IgD-negative memory B cell (primary cell): Measurements from ENCODE around the gene PBX1. TPM values are rescaled to one million over a fixed set of nuclear protein-coding genes. Genes with fewer than 3 reads are reported as not detected.

ENCODE experiments used
- H3K27ac Mint-ChIP-seq, 3 donors: one replicate each; pipeline ENCODE4 v1.8.0; 2020 to 2022; ENCODE audit warnings: mild to moderate bottlenecking in 3 of 3, mixed read lengths in 3 of 3, moderate library complexity in 1 of 3
- H3K27me3 Mint-ChIP-seq: one replicate; pipeline ENCODE4 v1.8.0; 2021; ENCODE audit warnings: mixed read lengths
- H3K36me3 Mint-ChIP-seq: one replicate; pipeline ENCODE4 v1.8.0; 2020; ENCODE audit warnings: mild to moderate bottlenecking, mixed read lengths
- H3K4me1 Mint-ChIP-seq, 3 donors: one replicate each; pipeline ENCODE4 v1.8.0; 2020 to 2022; ENCODE audit warnings: mixed read lengths in 3 of 3, mild to moderate bottlenecking in 1 of 3
- H3K4me3 Mint-ChIP-seq, 4 donors: one replicate each; pipeline ENCODE4 v1.8.0; 2020 to 2022; ENCODE audit warnings: mild to moderate bottlenecking in 4 of 4, mixed read lengths in 4 of 4, moderate library complexity in 3 of 4
- H3K9me3 Mint-ChIP-seq, 3 donors: one replicate each; pipeline ENCODE4 v1.8.0; 2020 to 2021; ENCODE audit warnings: mixed read lengths in 3 of 3, mild to moderate bottlenecking in 1 of 3
- polyA plus RNA-seq: library from polyadenylated mRNA; unstranded; fragments of 300-500 nt; fragmentation: Illumina TruSeq; gene quantifications from one replicate; pipeline ENCODE4 v1.2.3, GENCODE V29; 2021

The PBX1 gene
- polyA plus RNA-seq, 1 donor from 2014 or later: 0.34 TPM

GRCh38 chr1:164576291-164577271 is 17.6 kb downstream of the PBX1 start:
- no peak overlapping the region for H3K27ac Mint-ChIP-seq
- H3K4me1 Mint-ChIP-seq: no peaks in the 10 kb centered on the region
- no peak overlapping the region for H3K4me3 Mint-ChIP-seq
- H3K27me3 Mint-ChIP-seq: no peaks in the 10 kb centered on the region
- peaks cover 0 to 2% (median 0%) of the 10 kb centered on the region in 3 donors for H3K9me3 Mint-ChIP-seq
- no peaks in the 10 kb centered on the region for H3K36me3 Mint-ChIP-seq

- H3K4me3 Mint-ChIP-seq: no peak overlapping the region
- peaks cover 0 to 2% (median 0%) of the 10 kb centered on the region in 3 donors for H3K9me3 Mint-ChIP-seq
- H3K4me1 Mint-ChIP-seq: no peaks in the 10 kb centered on the region
- H3K36me3 Mint-ChIP-seq: no peaks in the 10 kb centered on the region
- H3K27ac Mint-ChIP-seq: no peak overlapping the region
- H3K27me3 Mint-ChIP-seq: no peaks in the 10 kb centered on the region
These were observed 18.3 kb downstream of the PBX1 start for GRCh38 chr1:164577291-164577690.

GRCh38 chr1:164578479-164579200 is 19.7 kb downstream of the PBX1 start:
- Mint-ChIP-seq H3K27ac (no peak overlapping the region), H3K36me3 (no peaks in the 10 kb centered on the region), H3K9me3 (peaks cover 0 to 2% (median 0%) of the 10 kb centered on the region in 3 donors), H3K27me3 (no peaks in the 10 kb centered on the region), H3K4me3 (no peak overlapping the region), H3K4me1 (no peaks in the 10 kb centered on the region)

- Mint-ChIP-seq H3K27me3 (no peaks in the 10 kb centered on the region), H3K4me3 (no peak overlapping the region), H3K27ac (no peak overlapping the region), H3K9me3 (peaks cover 0 to 1% (median 0%) of the 10 kb centered on the region in 3 donors), H3K4me1 (no peaks in the 10 kb centered on the region), H3K36me3 (no peaks in the 10 kb centered on the region)
These were observed 20.4 kb downstream of the PBX1 start for GRCh38 chr1:164579381-164579780.

- no peaks in the 10 kb centered on the region for H3K9me3 Mint-ChIP-seq
- no peak overlapping the region for H3K4me3 Mint-ChIP-seq
- H3K4me1 Mint-ChIP-seq: no peaks in the 10 kb centered on the region
- no peak overlapping the region for H3K27ac Mint-ChIP-seq
- H3K27me3 Mint-ChIP-seq: no peaks in the 10 kb centered on the region
- no peaks in the 10 kb centered on the region for H3K36me3 Mint-ChIP-seq
These were observed 22.8 kb downstream of the PBX1 start for GRCh38 chr1:164581762-164582161.

GRCh38 chr1:164583196-164583595 is 24.2 kb downstream of the PBX1 start:
- no peaks in the 10 kb centered on the region for H3K9me3 Mint-ChIP-seq
- H3K27ac Mint-ChIP-seq: no peak overlapping the region
- no peaks in the 10 kb centered on the region for H3K4me1 Mint-ChIP-seq
- no peaks in the 10 kb centered on the region for H3K36me3 Mint-ChIP-seq
- no peak overlapping the region for H3K4me3 Mint-ChIP-seq
- peaks cover 2% of the 10 kb centered on the region for H3K27me3 Mint-ChIP-seq

- H3K4me3 Mint-ChIP-seq: no peak overlapping the region
These were observed 25.0 kb downstream of the PBX1 start for GRCh38 chr1:164583835-164584539.

GRCh38 chr1:164586591-164586990 is 27.6 kb downstream of the PBX1 start:
- no peaks in the 10 kb centered on the region for H3K9me3 Mint-ChIP-seq
- H3K36me3 Mint-ChIP-seq: no peaks in the 10 kb centered on the region
- peaks cover 7% of the 10 kb centered on the region for H3K27me3 Mint-ChIP-seq
- no peak overlapping the region for H3K27ac Mint-ChIP-seq
- no peaks in the 10 kb centered on the region for H3K4me1 Mint-ChIP-seq
- no peak overlapping the region for H3K4me3 Mint-ChIP-seq

More at GRCh38 chr1:164583835-164584539, 25.0 kb downstream of the PBX1 start:
- no peaks in the 10 kb centered on the region for H3K4me1 Mint-ChIP-seq
- no peaks in the 10 kb centered on the region for H3K9me3 Mint-ChIP-seq
- H3K27me3 Mint-ChIP-seq: peaks cover 2% of the 10 kb centered on the region
- H3K36me3 Mint-ChIP-seq: no peaks in the 10 kb centered on the region
- H3K27ac Mint-ChIP-seq: no peak overlapping the region

- Mint-ChIP-seq H3K27me3 (peaks cover 7% of the 10 kb centered on the region), H3K4me1 (no peaks in the 10 kb centered on the region), H3K4me3 (no peak overlapping the region), H3K27ac (no peak overlapping the region), H3K9me3 (no peaks in the 10 kb centered on the region), H3K36me3 (no peaks in the 10 kb centered on the region)
These were observed 28.9 kb downstream of the PBX1 start for GRCh38 chr1:164587617-164588501.

GRCh38 chr1:164588516-164589341 is 29.7 kb downstream of the PBX1 start:
- Mint-ChIP-seq H3K27me3 (peaks cover 7% of the 10 kb centered on the region), H3K4me3 (no peak overlapping the region), H3K27ac (no peak overlapping the region), H3K9me3 (no peaks in the 10 kb centered on the region), H3K36me3 (no peaks in the 10 kb centered on the region), H3K4me1 (no peaks in the 10 kb centered on the region)

- Mint-ChIP-seq H3K27ac (no peak overlapping the region), H3K36me3 (no peaks in the 10 kb centered on the region), H3K9me3 (no peaks in the 10 kb centered on the region), H3K4me1 (no peaks in the 10 kb centered on the region), H3K4me3 (no peak overlapping the region), H3K27me3 (peaks cover 7% of the 10 kb centered on the region)
These were observed 30.4 kb downstream of the PBX1 start for GRCh38 chr1:164589408-164589807.

GRCh38 chr1:164589961-164590507 is 31.1 kb downstream of the PBX1 start:
- Mint-ChIP-seq H3K4me3 (no peak overlapping the region), H3K9me3 (no peaks in the 10 kb centered on the region), H3K27me3 (peaks cover 7% of the 10 kb centered on the region), H3K36me3 (no peaks in the 10 kb centered on the region), H3K4me1 (no peaks in the 10 kb centered on the region), H3K27ac (no peak overlapping the region)

GRCh38 chr1:164590592-164590991 is 31.6 kb downstream of the PBX1 start:
- peaks cover 7% of the 10 kb centered on the region for H3K27me3 Mint-ChIP-seq
- H3K4me1 Mint-ChIP-seq: no peaks in the 10 kb centered on the region
- no peaks in the 10 kb centered on the region for H3K9me3 Mint-ChIP-seq
- no peak overlapping the region for H3K4me3 Mint-ChIP-seq
- no peak overlapping the region for H3K27ac Mint-ChIP-seq
- H3K36me3 Mint-ChIP-seq: no peaks in the 10 kb centered on the region
